ENCODE measurements around the gene ING2.

GRCh38 chr4:183508697-183509335, 4.0 kb downstream of the ING2 start:
- TF ChIP-seq POLR2A (IDR thresholded peaks at IDR 0.05), result no peak
- TF ChIP-seq, protein P1, sequence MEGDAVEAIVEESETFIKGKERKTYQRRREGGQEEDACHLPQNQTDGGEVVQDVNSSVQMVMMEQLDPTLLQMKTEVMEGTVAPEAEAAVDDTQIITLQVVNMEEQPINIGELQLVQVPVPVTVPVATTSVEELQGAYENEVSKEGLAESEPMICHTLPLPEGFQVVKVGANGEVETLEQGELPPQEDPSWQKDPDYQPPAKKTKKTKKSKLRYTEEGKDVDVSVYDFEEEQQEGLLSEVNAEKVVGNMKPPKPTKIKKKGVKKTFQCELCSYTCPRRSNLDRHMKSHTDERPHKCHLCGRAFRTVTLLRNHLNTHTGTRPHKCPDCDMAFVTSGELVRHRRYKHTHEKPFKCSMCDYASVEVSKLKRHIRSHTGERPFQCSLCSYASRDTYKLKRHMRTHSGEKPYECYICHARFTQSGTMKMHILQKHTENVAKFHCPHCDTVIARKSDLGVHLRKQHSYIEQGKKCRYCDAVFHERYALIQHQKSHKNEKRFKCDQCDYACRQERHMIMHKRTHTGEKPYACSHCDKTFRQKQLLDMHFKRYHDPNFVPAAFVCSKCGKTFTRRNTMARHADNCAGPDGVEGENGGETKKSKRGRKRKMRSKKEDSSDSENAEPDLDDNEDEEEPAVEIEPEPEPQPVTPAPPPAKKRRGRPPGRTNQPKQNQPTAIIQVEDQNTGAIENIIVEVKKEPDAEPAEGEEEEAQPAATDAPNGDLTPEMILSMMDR (IDR thresholded peaks at IDR 0.05), result no peak

Data from testis (tissue), 2 donors.